Naive B cell (primary cell): ENCODE measurements around the gene CRAT. TPM values are rescaled to one million over a fixed set of nuclear protein-coding genes. Genes with fewer than 3 reads are reported as not detected.

Experiments used
- ATAC-seq, 2 donors: fragments of 150-1000 bp; cut with Tn5 transposase; 2 replicates each; pipeline ENCODE4 v1.10.0; 2021; ENCODE audit warnings: low read depth in 2 of 2, mild to moderate bottlenecking in 2 of 2, moderate library complexity in 2 of 2
- DNase-seq: peaks from one replicate; pipeline ENCODE4 v3.0.0; 2022
- H3K27ac Mint-ChIP-seq, 6 donors: one replicate each; pipeline ENCODE4 v1.8.0; 2020 to 2022; ENCODE audit warnings: mild to moderate bottlenecking in 6 of 6, mixed read lengths in 6 of 6, moderate library complexity in 5 of 6, inconsistent platforms in 2 of 6
- H3K27me3 Mint-ChIP-seq, 3 donors: one replicate each; pipeline ENCODE4 v1.8.0; 2021 to 2022; ENCODE audit warnings: mixed read lengths in 3 of 3, mild to moderate bottlenecking in 1 of 3
- H3K36me3 Mint-ChIP-seq, 2 donors: one replicate each; pipeline ENCODE4 v1.8.0; 2020 to 2022; ENCODE audit warnings: mixed read lengths in 2 of 2, inconsistent platforms in 1 of 2, mild to moderate bottlenecking in 1 of 2
- H3K4me1 Mint-ChIP-seq, 3 donors: one replicate each; pipeline ENCODE4 v1.8.0; 2020 to 2022; ENCODE audit warnings: mixed read lengths in 3 of 3, inconsistent platforms in 1 of 3, mild to moderate bottlenecking in 1 of 3, moderate library complexity in 1 of 3
- H3K4me3 Mint-ChIP-seq, 8 donors: one replicate each; pipeline ENCODE4 v1.8.0; 2020 to 2022; ENCODE audit warnings: mild to moderate bottlenecking in 8 of 8, mixed read lengths in 8 of 8, moderate library complexity in 8 of 8, inconsistent platforms in 2 of 8
- H3K9me3 Mint-ChIP-seq, 7 donors: one replicate each; pipeline ENCODE4 v1.8.0; 2020 to 2022; ENCODE audit warnings: mixed read lengths in 7 of 7, mild to moderate bottlenecking in 5 of 7, inconsistent platforms in 2 of 7, moderate library complexity in 1 of 7
- polyA plus RNA-seq, 6 donors: library from polyadenylated mRNA; unstranded; fragments of 300-500 nt; fragmentation: Illumina TruSeq; gene quantifications; one replicate each; pipeline ENCODE4 v1.2.3, GENCODE V29; 2021; ENCODE audit warnings: low read depth in 6 of 6

Gene CRAT
- polyA plus RNA-seq, 6 donors from 2014 or later: 4.5 to 11.0 (median 7.5) TPM

GRCh38 chr9:129142138-129142935 is 31.7 kb upstream of the CRAT start:
- H3K4me3 Mint-ChIP-seq: peak overlapping the region in 7 of 8 donors; percentile 50 to 96 (median 76)
- H3K36me3 Mint-ChIP-seq: no peaks in the 10 kb centered on the region

GRCh38 chr9:129141066-129142041 is 30.8 kb upstream of the CRAT start:
- DNase-seq (peak; percentile 48), ATAC-seq (no peak)
- H3K36me3 Mint-ChIP-seq: no peaks in the 10 kb centered on the region
- peak overlapping the region; percentile 51 to 97 (median 92) for H3K27ac Mint-ChIP-seq
- H3K27me3 Mint-ChIP-seq: no peaks in the 10 kb centered on the region
- peak overlapping the region; percentile 78 to 96 (median 92) for H3K4me3 Mint-ChIP-seq
- H3K9me3 Mint-ChIP-seq: no peaks in the 10 kb centered on the region
- H3K4me1 Mint-ChIP-seq: peaks cover 31 to 47% (median 44%) of the 10 kb centered on the region in 3 donors

More at GRCh38 chr9:129142138-129142935, 31.7 kb upstream of the CRAT start:
- ATAC-seq (no peak), DNase-seq (no peak)
- H3K9me3 Mint-ChIP-seq: no peaks in the 10 kb centered on the region
- no peaks in the 10 kb centered on the region for H3K27me3 Mint-ChIP-seq
- peaks cover 31 to 47% (median 44%) of the 10 kb centered on the region in 3 donors for H3K4me1 Mint-ChIP-seq
- peak overlapping the region in 5 of 6 donors; percentile 44 to 97 (median 62) for H3K27ac Mint-ChIP-seq

- H3K36me3 Mint-ChIP-seq: no peaks in the 10 kb centered on the region
- peak overlapping the region; percentile 83 to 96 (median 92) for H3K4me3 Mint-ChIP-seq
- no peaks in the 10 kb centered on the region for H3K27me3 Mint-ChIP-seq
- DNase-seq: peak; percentile 5
- H3K27ac Mint-ChIP-seq: peak overlapping the region; percentile 92 to 99 (median 96)
- ATAC-seq: peak; percentile 11 to 12
- H3K4me1 Mint-ChIP-seq: peaks cover 31 to 47% (median 44%) of the 10 kb centered on the region in 3 donors
- no peaks in the 10 kb centered on the region for H3K9me3 Mint-ChIP-seq
Observed at GRCh38 chr9:129140397-129141065, 29.9 kb upstream of the CRAT start.

- ATAC-seq (peak; percentile 90 to 91), DNase-seq (peak; percentile 86)
- Mint-ChIP-seq H3K36me3 (no peaks in the 10 kb centered on the region), H3K4me3 (peak overlapping the region; percentile 83 to 96 (median 92)), H3K9me3 (no peaks in the 10 kb centered on the region), H3K27ac (peak overlapping the region; percentile 92 to 99 (median 96)), H3K4me1 (peaks cover 31 to 47% (median 44%) of the 10 kb centered on the region in 3 donors), H3K27me3 (no peaks in the 10 kb centered on the region)
Observed at GRCh38 chr9:129139993-129140396, 29.4 kb upstream of the CRAT start.

- peak; percentile 59 to 64 for ATAC-seq
- Mint-ChIP-seq H3K36me3 (no peaks in the 10 kb centered on the region), H3K4me3 (peak overlapping the region; percentile 83 to 96 (median 92))
Observed at GRCh38 chr9:129139233-129139992, 28.8 kb upstream of the CRAT start.

GRCh38 chr9:129138476-129139232 is 28.1 kb upstream of the CRAT start:
- no peaks in the 10 kb centered on the region for H3K27me3 Mint-ChIP-seq
- ATAC-seq: peak in 1 of 2 donors; percentile 1
- H3K9me3 Mint-ChIP-seq: no peaks in the 10 kb centered on the region
- no peak for DNase-seq
- peaks cover 27 to 44% (median 42%) of the 10 kb centered on the region in 3 donors for H3K4me1 Mint-ChIP-seq
- H3K36me3 Mint-ChIP-seq: peaks cover 3 to 4% of the 10 kb centered on the region in 2 donors
- H3K4me3 Mint-ChIP-seq: peak overlapping the region in 6 of 8 donors; percentile 83 to 94 (median 92)
- H3K27ac Mint-ChIP-seq: peak overlapping the region in 4 of 6 donors; percentile 92 to 97 (median 96)

More at GRCh38 chr9:129139233-129139992, 28.8 kb upstream of the CRAT start:
- H3K4me1 Mint-ChIP-seq: peaks cover 31 to 47% (median 44%) of the 10 kb centered on the region in 3 donors
- no peaks in the 10 kb centered on the region for H3K27me3 Mint-ChIP-seq
- no peaks in the 10 kb centered on the region for H3K9me3 Mint-ChIP-seq
- peak overlapping the region; percentile 92 to 99 (median 96) for H3K27ac Mint-ChIP-seq
- peak; percentile 78 for DNase-seq

GRCh38 chr9:129138144-129138462 is 27.5 kb upstream of the CRAT start:
- peak overlapping the region in 1 of 6 donors; percentile 51 for H3K27ac Mint-ChIP-seq
- peak overlapping the region in 3 of 8 donors; percentile 30 to 65 (median 55) for H3K4me3 Mint-ChIP-seq

GRCh38 chr9:129137292-129138143 is 26.9 kb upstream of the CRAT start:
- Mint-ChIP-seq H3K9me3 (no peaks in the 10 kb centered on the region), H3K27me3 (no peaks in the 10 kb centered on the region)
- no peak for ATAC-seq

More at GRCh38 chr9:129138144-129138462, 27.5 kb upstream of the CRAT start:
- H3K4me1 Mint-ChIP-seq: peaks cover 25 to 42% (median 38%) of the 10 kb centered on the region in 3 donors
- H3K9me3 Mint-ChIP-seq: no peaks in the 10 kb centered on the region
- no peaks in the 10 kb centered on the region for H3K27me3 Mint-ChIP-seq
- H3K36me3 Mint-ChIP-seq: peaks cover 6 to 8% of the 10 kb centered on the region in 2 donors
- ATAC-seq (no peak), DNase-seq (no peak)

GRCh38 chr9:129136446-129137035 is 25.9 kb upstream of the CRAT start:
- ATAC-seq: no peak
- H3K4me1 Mint-ChIP-seq: peaks cover 24 to 32% (median 31%) of the 10 kb centered on the region in 3 donors
- H3K4me3 Mint-ChIP-seq: no peak overlapping the region
- H3K27ac Mint-ChIP-seq: no peak overlapping the region
- DNase-seq: no peak
- H3K9me3 Mint-ChIP-seq: no peaks in the 10 kb centered on the region
- peaks cover 6 to 8% of the 10 kb centered on the region in 2 donors for H3K36me3 Mint-ChIP-seq
- no peaks in the 10 kb centered on the region for H3K27me3 Mint-ChIP-seq

More at GRCh38 chr9:129137292-129138143, 26.9 kb upstream of the CRAT start:
- H3K36me3 Mint-ChIP-seq: peaks cover 6 to 8% of the 10 kb centered on the region in 2 donors
- H3K4me1 Mint-ChIP-seq: peaks cover 20 to 36% (median 34%) of the 10 kb centered on the region in 3 donors
- H3K4me3 Mint-ChIP-seq: peak overlapping the region in 3 of 8 donors; percentile 30 to 65 (median 55)
- H3K27ac Mint-ChIP-seq: peak overlapping the region in 4 of 6 donors; percentile 5 to 73 (median 44)
- no peak for DNase-seq

GRCh38 chr9:129135476-129135875 is 24.9 kb upstream of the CRAT start:
- no peak overlapping the region for H3K4me3 Mint-ChIP-seq
- peaks cover 6 to 8% of the 10 kb centered on the region in 2 donors for H3K36me3 Mint-ChIP-seq
- no peak for ATAC-seq

More at GRCh38 chr9:129135476-129135875, 24.9 kb upstream of the CRAT start:
- no peak for DNase-seq
- Mint-ChIP-seq H3K27ac (no peak overlapping the region), H3K27me3 (no peaks in the 10 kb centered on the region), H3K9me3 (no peaks in the 10 kb centered on the region), H3K4me1 (peaks cover 16 to 24% (median 23%) of the 10 kb centered on the region in 3 donors)
